ENCODE data around the gene WNT2B. TPM values are rescaled to one million over a fixed set of nuclear protein-coding genes. Genes with fewer than 3 reads are reported as not detected.

The WNT2B gene
- total and polyA plus RNA-seq, 9 of the 15 experiments (the other 6 are each of a cell fraction or from before 2014, with no cell fraction given): 0.02 to 0.06 (median 0.04) TPM; not detected in 3

- no TSS peak for BruUV-seq (replicated peaks)
- no peak for FAIRE-seq
- Histone ChIP-seq H3K4me2 (ENCODE audit: insufficient read depth, low read length) (no peak overlapping the region), H2AFZ (ENCODE audit: low read depth, low read length) (no peak overlapping the region), H3K9me3 (replicated peaks; ENCODE audit: control insufficient read depth, insufficient read depth, low read depth, low read length) (no peaks in the 10 kb centered on the region), H3K9me1 (ENCODE audit: control insufficient read depth, insufficient read depth, low read length) (no peaks in the 10 kb centered on the region), H3K4me1 (replicated peaks in 1 of 2; ENCODE audit: control insufficient read depth in 2 of 2, insufficient read depth in 2 of 2, low read length in 2 of 2) (no peaks in the 10 kb centered on the region), H3K27me3 (ENCODE audit: control insufficient read depth in 2 of 2, insufficient read depth in 2 of 2, low read length in 2 of 2) (no peaks in the 10 kb centered on the region), H3K36me3 (ENCODE audit: control insufficient read depth, insufficient read depth, low read length) (peaks cover 3% of the 10 kb centered on the region; the same call in 1 of the 3 replicates), H4K20me1 (replicated peaks; ENCODE audit: control insufficient read depth, insufficient read depth, low read length) (no peaks in the 10 kb centered on the region), H3K79me2 (ENCODE audit: control insufficient read depth, insufficient read depth, low read length) (no peaks in the 10 kb centered on the region), H3K4me3 (no peak overlapping the region), H3K27ac (ENCODE audit: extremely low read depth, low read depth, low read length) (no peak overlapping the region), H3K9ac (ENCODE audit: insufficient read depth in 1 of 2, low read depth in 2 of 2, low read length in 2 of 2) (no peak overlapping the region)
- 49% methylated on average over 3 of the region's 3 CpGs for WGBS (ENCODE audit: insufficient coverage, low coverage, missing lambda C conversion rate)
- intact Hi-C loops (cut with micrococcal nuclease): no loop called here
- DNase-seq (ENCODE audit: extremely low read depth in 1 of 4, low spot score in 3 of 4): no peak
- ChIA-PET CTCF (ENCODE audit: low intra/inter-chr PET ratio) (no interaction called here), POLR2A (interaction anchor here (1.2 to 1.7 kb wide), 4 partner anchors 8 to 33 kb away, joined by 4 to 6 read pairs (median 4); no protein-coding TSS in a partner anchor)
- in situ Hi-C loops (cut with MboI): no loop called here
- no peak for ATAC-seq
- TF ChIP-seq DIDO1 (tag; IDR thresholded peaks at IDR 0.05; ENCODE audit: low read depth) (no peak), RBM25 (IDR thresholded peaks at IDR 0.05; ENCODE audit: low read depth, low read length, severe bottlenecking) (no peak), NR0B1 (IDR thresholded peaks at IDR 0.05; ENCODE audit: partially characterized antibody) (no peak), ZFP36 (IDR thresholded peaks at IDR 0.05; ENCODE audit: low read depth, low read length, partially characterized antibody) (no peak), ATF3 (IDR thresholded peaks at IDR 0.05) (no peak), ATF3 (CRISPR knock-in tag; conservative IDR thresholded peaks at IDR 0.05) (no peak), ZC3H11A (IDR thresholded peaks at IDR 0.05; ENCODE audit: low read depth, low read length) (no peak), ZMIZ1 (IDR thresholded peaks at IDR 0.05; ENCODE audit: low read depth in 2 of 2, low read length in 2 of 2) (no peak), ELF1 (tag; IDR thresholded peaks at IDR 0.05) (no peak), ZNF436 (CRISPR knock-in tag; IDR thresholded peaks at IDR 0.05) (no peak), MED1 (CRISPR knock-in tag; IDR thresholded peaks at IDR 0.05; ENCODE audit: borderline replicate concordance) (no peak), ZFP1 (CRISPR knock-in tag; IDR thresholded peaks at IDR 0.05) (no peak), ESRRB (CRISPR knock-in tag; IDR thresholded peaks at IDR 0.05; ENCODE audit: borderline replicate concordance) (no peak), TSC22D4 (tag; IDR thresholded peaks at IDR 0.05) (no peak), CHD4 (IDR thresholded peaks at IDR 0.05; ENCODE audit: insufficient read depth, insufficient replicate concordance, low read depth, low read length, poor library complexity, severe bottlenecking) (no peak), U2AF2 (optimal IDR thresholded peaks at IDR 0.05; ENCODE audit: low read depth, low read length) (no peak), HDAC1 (IDR thresholded peaks at IDR 0.05) (no peak)
Observed at GRCh38 chr1:112538883-112539282, 30.1 kb downstream of the WNT2B start.

All from K562 (cell line).